ENCODE measurements around the gene DNAH3. TPM values are rescaled to one million over a fixed set of nuclear protein-coding genes. Genes with fewer than 3 reads are reported as not detected.
"Not testable (repeated sequence)": the region's sequence is repeated elsewhere in the genome, so short reads cannot be mapped to it uniquely, and the experiment has no call there.

Gene DNAH3
- total and polyA plus RNA-seq, 10 donors = 0.02 to 0.03 TPM; not detected in 8

GRCh38 chr16:20995711-20996110, 154.9 kb downstream of the DNAH3 start:
- no peak for DNase-seq
- H3K9me3 ChIP-seq = no peaks in the 10 kb centered on the region
- 67 to 90% (median 81%) methylated on average over 4 of the region's 4 CpGs for WGBS, 5 donors
- no peak for TF ChIP-seq CTCF (IDR thresholded peaks at IDR 0.05 in 8 of 11, conservative IDR thresholded peaks at IDR 0.05 in 3 of 11)
- TF ChIP-seq POLR2A (IDR thresholded peaks at IDR 0.05) = no peak
- no peak for TF ChIP-seq POLR2AphosphoS5 (IDR thresholded peaks at IDR 0.05)
- no peak overlapping the region for H3K4me3 ChIP-seq
- no peaks in the 10 kb centered on the region for H3K27me3 ChIP-seq (replicated peaks in 1 of 7)
- H3K4me1 ChIP-seq = no peaks in the 10 kb centered on the region
- H3K36me3 ChIP-seq = no peaks in the 10 kb centered on the region
- H3K27ac ChIP-seq = no peak overlapping the region
- intact Hi-C loops (cut with DNase I; ENCODE audit: low total_unique reads) = no loop called here

- DNase-seq; H3K27me3 ChIP-seq (replicated peaks in 1 of 7); H3K4me1 ChIP-seq; H3K27ac ChIP-seq; H3K9me3 ChIP-seq; H3K36me3 ChIP-seq; H3K4me3 ChIP-seq; intact Hi-C loops (cut with DNase I; ENCODE audit: low total_unique reads): not testable (repeated sequence)
- 70 to 98% (median 93%) methylated on average over 2 to 38 of the region's 38 CpGs for WGBS, 5 donors
These were observed 161.1 kb downstream of the DNAH3 start for GRCh38 chr16:20989496-20990070.

- TF ChIP-seq POLR2A (IDR thresholded peaks at IDR 0.05) (no peak), CTCF (IDR thresholded peaks at IDR 0.05 in 8 of 11, conservative IDR thresholded peaks at IDR 0.05 in 3 of 11) (no peak), POLR2AphosphoS5 (IDR thresholded peaks at IDR 0.05) (no peak)
- 71 to 85% (median 73%) methylated on average over 5 of the region's 5 CpGs for WGBS, 5 donors
- Histone ChIP-seq H3K27me3 (replicated peaks in 1 of 7) (no peaks in the 10 kb centered on the region), H3K9me3 (no peaks in the 10 kb centered on the region), H3K27ac (no peak overlapping the region), H3K4me1 (no peaks in the 10 kb centered on the region), H3K36me3 (no peaks in the 10 kb centered on the region), H3K4me3 (no peak overlapping the region)
- intact Hi-C loops (cut with DNase I; ENCODE audit: low total_unique reads) = no loop called here
- no peak for DNase-seq
These were observed 163.6 kb downstream of the DNAH3 start for GRCh38 chr16:20987049-20987448.

GRCh38 chr16:20984019-20984418, 166.6 kb downstream of the DNAH3 start:
- intact Hi-C loops (cut with DNase I; ENCODE audit: low total_unique reads) = no loop called here
- H3K27ac ChIP-seq = no peak overlapping the region
- H3K27me3 ChIP-seq (replicated peaks in 1 of 7) = no peaks in the 10 kb centered on the region
- WGBS, 5 donors = 90 to 98% (median 93%) methylated on average over 6 of the region's 6 CpGs
- no peak for DNase-seq
- H3K9me3 ChIP-seq = no peaks in the 10 kb centered on the region
- no peaks in the 10 kb centered on the region for H3K36me3 ChIP-seq
- no peak for TF ChIP-seq CTCF (IDR thresholded peaks at IDR 0.05 in 8 of 11, conservative IDR thresholded peaks at IDR 0.05 in 3 of 11)
- no peak for TF ChIP-seq POLR2AphosphoS5 (IDR thresholded peaks at IDR 0.05)
- TF ChIP-seq POLR2A (IDR thresholded peaks at IDR 0.05) = no peak
- no peaks in the 10 kb centered on the region for H3K4me1 ChIP-seq
- H3K4me3 ChIP-seq = no peak overlapping the region

GRCh38 chr16:20976576-20976975, 174.1 kb downstream of the DNAH3 start:
- H3K4me1 ChIP-seq = no peaks in the 10 kb centered on the region
- peaks cover 0 to 5% (median 0%) of the 10 kb centered on the region in 7 donors for H3K27me3 ChIP-seq (replicated peaks in 1 of 7)
- intact Hi-C loops (cut with DNase I; ENCODE audit: low total_unique reads) = no loop called here
- H3K4me3 ChIP-seq = no peak overlapping the region
- no peaks in the 10 kb centered on the region for H3K9me3 ChIP-seq
- 50 to 63% (median 58%) methylated on average over 4 of the region's 4 CpGs for WGBS, 5 donors
- no peak for TF ChIP-seq POLR2AphosphoS5 (IDR thresholded peaks at IDR 0.05)
- TF ChIP-seq CTCF (IDR thresholded peaks at IDR 0.05 in 8 of 11, conservative IDR thresholded peaks at IDR 0.05 in 3 of 11) = no peak
- no peak for TF ChIP-seq POLR2A (IDR thresholded peaks at IDR 0.05)
- DNase-seq = no peak
- no peak overlapping the region for H3K27ac ChIP-seq
- H3K36me3 ChIP-seq = no peaks in the 10 kb centered on the region

GRCh38 chr16:20973201-20973600, 177.4 kb downstream of the DNAH3 start:
- H3K27me3 ChIP-seq (replicated peaks in 1 of 7); H3K9me3 ChIP-seq; DNase-seq; H3K4me1 ChIP-seq; intact Hi-C loops (cut with DNase I; ENCODE audit: low total_unique reads); H3K36me3 ChIP-seq; H3K27ac ChIP-seq; H3K4me3 ChIP-seq: not testable (repeated sequence)
- 89 to 97% (median 94%) methylated on average over 4 of the region's 4 CpGs for WGBS, 5 donors
